ENCODE data around the gene CALCOCO2. TPM values are rescaled to one million over a fixed set of nuclear protein-coding genes. Genes with fewer than 3 reads are reported as not detected.

The CALCOCO2 gene
- total and polyA plus RNA-seq, 2 of the 13 experiments (the other 11 are each of a cell fraction or from before 2014, with no cell fraction given), result 72.9 to 111 TPM

- TF ChIP-seq ZNF670 (CRISPR knock-in tag; IDR thresholded peaks at IDR 0.05; ENCODE audit: borderline replicate concordance) (no peak), AGO2 (optimal IDR thresholded peaks at IDR 0.05; ENCODE audit: low read depth, low read length) (no peak), ETV6 (CRISPR knock-in tag; conservative IDR thresholded peaks at IDR 0.05) (no peak), SAP130 (CRISPR knock-in tag; IDR thresholded peaks at IDR 0.05; ENCODE audit: low read depth) (0 out of 2 replicates have a peak, but pooled peaks have one; percentile 18), ZNF251 (CRISPR knock-in tag; IDR thresholded peaks at IDR 0.05) (no peak), FOXP1 (IDR thresholded peaks at IDR 0.05) (no peak), FOXP1 (CRISPR knock-in tag; IDR thresholded peaks at IDR 0.05) (no peak), XRCC5 (optimal IDR thresholded peaks at IDR 0.05; ENCODE audit: low read length) (no peak), ATF7-NPFF (CRISPR knock-in tag; IDR thresholded peaks at IDR 0.05; ENCODE audit: low read depth) (no peak), ZNF704 (CRISPR knock-in tag; IDR thresholded peaks at IDR 0.05; ENCODE audit: borderline replicate concordance) (no peak), ATF5 (CRISPR knock-in tag; IDR thresholded peaks at IDR 0.05; ENCODE audit: low read depth) (no peak), ZNF34 (CRISPR knock-in tag; IDR thresholded peaks at IDR 0.05; ENCODE audit: borderline replicate concordance) (no peak), GRHL1 (CRISPR knock-in tag; conservative IDR thresholded peaks at IDR 0.05) (no peak), ZBTB25 (CRISPR knock-in tag; IDR thresholded peaks at IDR 0.05) (0 out of 2 replicates have a peak, but pooled peaks have one; percentile 78), ZNF12 (CRISPR knock-in tag; IDR thresholded peaks at IDR 0.05) (no peak), STAT5B (CRISPR knock-in tag; IDR thresholded peaks at IDR 0.05) (no peak), SALL1 (CRISPR knock-in tag; IDR thresholded peaks at IDR 0.05) (peak; percentile 9; the same call in 1 of the 2 replicates), ZNF382 (CRISPR knock-in tag; IDR thresholded peaks at IDR 0.05; ENCODE audit: borderline replicate concordance) (no peak), ZNF737 (CRISPR knock-in tag; IDR thresholded peaks at IDR 0.05; ENCODE audit: borderline replicate concordance) (no peak), SP140L (CRISPR knock-in tag; IDR thresholded peaks at IDR 0.05; ENCODE audit: borderline replicate concordance) (no peak), TOE1 (CRISPR knock-in tag; IDR thresholded peaks at IDR 0.05) (no peak), ZNF234 (CRISPR knock-in tag; conservative IDR thresholded peaks at IDR 0.05) (no peak), BRF2 (CRISPR knock-in tag; IDR thresholded peaks at IDR 0.05) (no peak), CBX1 (IDR thresholded peaks at IDR 0.05; ENCODE audit: low read depth) (no peak), JUND (CRISPR knock-in tag; IDR thresholded peaks at IDR 0.05) (no peak)
These were observed 48.4 kb downstream of the CALCOCO2 start (continued) for GRCh38 chr17:48878920-48879898.
